Mesothelial cell of epicardium (in vitro differentiated cells): ENCODE measurements around the gene SPANXN3. TPM values are rescaled to one million over a fixed set of nuclear protein-coding genes. Genes with fewer than 3 reads are reported as not detected.
"Not testable (repeated sequence)": the region's sequence is repeated elsewhere in the genome, so short reads cannot be mapped to it uniquely, and the experiment has no call there.

ENCODE experiments used
- DNase-seq, 2 experiments: peaks; one replicate each; pipeline ENCODE4 v3.0.0; 2021; ENCODE audit warnings: low spot score in 2 of 2; ENCODE audit not compliant: unreplicated experiment in 2 of 2
- H3K27ac Mint-ChIP-seq: 2 replicates; pipeline ENCODE4 v1.8.0; 2021; ENCODE audit warnings: mixed read lengths
- H3K27me3 Mint-ChIP-seq: 2 replicates; pipeline ENCODE4 v1.8.0; 2021; ENCODE audit warnings: low read depth, mixed read lengths
- H3K36me3 Mint-ChIP-seq: 2 replicates; pipeline ENCODE4 v1.8.0; 2021; ENCODE audit warnings: mixed read lengths
- H3K4me1 Mint-ChIP-seq: 2 replicates; pipeline ENCODE4 v1.8.0; 2021; ENCODE audit warnings: mixed read lengths
- H3K4me3 Mint-ChIP-seq: 2 replicates; pipeline ENCODE4 v1.8.0; 2021; ENCODE audit warnings: mild to moderate bottlenecking, moderate library complexity, mixed read lengths
- H3K9me3 Mint-ChIP-seq: 2 replicates; pipeline ENCODE4 v1.8.0; 2021; ENCODE audit warnings: mixed read lengths
- CTCF ChIP-seq: fragments of 200-600 bp; sonication (generic); IDR thresholded peaks from one replicate; pipeline ENCODE4 v1.5.0; 2021; ENCODE audit warnings: antibody characterized with exemption; ENCODE audit not compliant: unreplicated experiment
- total RNA-seq: library from RNA; stranded (reverse); gene quantifications from 3 replicates; pipeline ENCODE4 v1.2.1, GENCODE V29; 2021

The SPANXN3 gene, protein sequence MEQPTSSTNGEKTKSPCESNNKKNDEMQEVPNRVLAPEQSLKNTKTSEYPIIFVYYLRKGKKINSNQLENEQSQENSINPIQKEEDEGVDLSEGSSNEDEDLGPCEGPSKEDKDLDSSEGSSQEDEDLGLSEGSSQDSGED
- not detected in 3 replicates for total RNA-seq

DNA sequence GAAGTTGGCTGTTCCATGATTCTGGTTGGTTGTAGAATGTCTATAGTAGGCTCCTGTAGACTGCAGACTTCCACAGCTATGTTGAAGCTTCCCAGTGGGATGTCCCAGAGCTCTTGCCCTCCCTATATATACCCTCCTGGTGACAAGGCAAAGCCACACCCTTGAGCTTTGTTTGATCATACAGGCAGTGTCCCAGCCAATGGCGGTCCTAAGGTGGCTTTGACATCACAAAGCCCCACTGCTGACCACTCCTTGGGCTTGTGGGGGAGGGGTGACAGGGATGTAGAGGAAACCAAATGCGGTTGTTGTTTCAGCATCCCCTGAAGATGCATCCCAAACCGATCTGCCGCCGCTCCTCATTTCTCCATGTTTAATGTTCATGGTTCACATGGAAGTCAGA lies at the start of gene SPANXN3:
TSS of gene SPANXN3 (minus strand) at position 101 of the 400 bp plus-strand sequence. CDS start at position 17, 84 bp downstream.
- H3K4me3 Mint-ChIP-seq, H3K36me3 Mint-ChIP-seq, H3K27ac Mint-ChIP-seq, DNase-seq, H3K27me3 Mint-ChIP-seq, H3K4me1 Mint-ChIP-seq: not testable (repeated sequence)
- peaks cover 68% of the 10 kb centered on the region for H3K9me3 Mint-ChIP-seq

DNA sequence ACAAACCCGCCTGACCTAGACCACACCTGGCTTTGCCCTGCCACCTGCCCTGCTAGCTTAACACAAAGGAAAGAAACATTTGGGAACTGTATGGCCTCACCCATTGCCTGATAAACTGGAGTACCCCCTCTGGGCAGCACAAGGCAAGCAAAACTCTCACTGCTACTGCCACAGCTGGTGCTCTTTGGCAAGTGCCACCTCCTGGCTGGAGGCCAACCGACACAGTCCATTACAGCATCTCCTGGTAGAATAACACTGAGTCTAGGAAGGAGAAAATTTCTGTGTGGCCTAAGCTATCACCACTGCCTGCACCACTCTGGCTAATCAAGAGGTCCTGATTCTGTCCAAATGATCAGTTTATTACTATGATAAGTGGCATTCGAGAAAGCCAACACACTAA lies 18.9 kb upstream of the SPANXN3 start:
- no peak overlapping the region for H3K27ac Mint-ChIP-seq
- TF ChIP-seq CTCF, result no peak
- DNase-seq, result no peak
- no peaks in the 10 kb centered on the region for H3K36me3 Mint-ChIP-seq
- H3K27me3 Mint-ChIP-seq, result no peaks in the 10 kb centered on the region
- no peaks in the 10 kb centered on the region for H3K4me1 Mint-ChIP-seq
- peaks cover 66% of the 10 kb centered on the region for H3K9me3 Mint-ChIP-seq
- H3K4me3 Mint-ChIP-seq, result no peak overlapping the region

DNA sequence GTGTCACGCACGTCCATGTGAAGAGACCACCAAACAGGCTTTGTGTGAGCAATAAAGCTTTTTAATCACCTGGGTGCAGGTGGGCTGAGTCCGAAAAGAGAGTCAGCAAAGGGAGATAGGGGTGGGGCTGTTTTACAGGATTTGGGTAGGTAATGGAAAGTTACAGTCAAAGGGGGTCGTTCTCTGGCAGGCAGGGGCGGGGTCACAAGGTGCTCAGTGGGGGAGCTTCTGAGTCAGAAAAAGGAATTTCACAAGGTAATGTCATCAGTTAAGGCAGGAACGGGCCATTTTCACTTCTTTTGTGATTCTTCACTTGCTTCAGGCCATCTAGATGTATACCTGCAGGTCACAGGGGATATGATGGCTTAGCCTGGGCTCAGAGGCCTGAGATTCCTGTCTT lies 15.1 kb downstream of the SPANXN3 start:
- DNase-seq, H3K4me3 Mint-ChIP-seq, H3K27me3 Mint-ChIP-seq, H3K27ac Mint-ChIP-seq, H3K36me3 Mint-ChIP-seq, H3K4me1 Mint-ChIP-seq: not testable (repeated sequence)
- peaks cover 69% of the 10 kb centered on the region for H3K9me3 Mint-ChIP-seq

GRCh38 chrX:143500751-143501150 lies 16.5 kb downstream of the SPANXN3 start:
- Mint-ChIP-seq H3K4me3 (no peak overlapping the region), H3K9me3 (peaks cover 72% of the 10 kb centered on the region), H3K27me3 (no peaks in the 10 kb centered on the region), H3K4me1 (no peaks in the 10 kb centered on the region), H3K36me3 (no peaks in the 10 kb centered on the region), H3K27ac (no peak overlapping the region)
- DNase-seq, result no peak
- no peak for TF ChIP-seq CTCF

DNA sequence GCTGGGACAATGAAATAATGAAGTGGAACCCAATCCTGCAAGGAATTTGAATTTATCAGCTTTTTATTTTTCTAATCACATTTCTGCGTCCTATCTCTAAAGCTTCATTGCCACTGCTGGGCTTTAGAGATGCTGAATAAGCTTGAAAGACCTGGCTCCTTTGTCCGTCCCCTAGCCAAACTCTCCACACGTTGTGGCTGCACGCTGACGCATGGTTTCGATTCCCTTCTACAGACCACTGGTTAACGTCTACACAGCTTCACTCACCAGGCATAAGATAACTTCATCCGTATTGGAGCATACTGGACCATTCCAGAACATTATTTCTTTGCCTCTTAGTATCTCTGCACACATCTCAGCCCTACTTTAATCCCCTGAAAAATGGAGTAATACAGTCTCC lies 31.2 kb downstream of the SPANXN3 start:
- Mint-ChIP-seq H3K4me1 (no peaks in the 10 kb centered on the region), H3K4me3 (no peak overlapping the region), H3K27ac (no peak overlapping the region), H3K36me3 (no peaks in the 10 kb centered on the region), H3K27me3 (no peaks in the 10 kb centered on the region), H3K9me3 (peaks cover 41% of the 10 kb centered on the region)
- no peak for TF ChIP-seq CTCF
- no peak for DNase-seq

DNA sequence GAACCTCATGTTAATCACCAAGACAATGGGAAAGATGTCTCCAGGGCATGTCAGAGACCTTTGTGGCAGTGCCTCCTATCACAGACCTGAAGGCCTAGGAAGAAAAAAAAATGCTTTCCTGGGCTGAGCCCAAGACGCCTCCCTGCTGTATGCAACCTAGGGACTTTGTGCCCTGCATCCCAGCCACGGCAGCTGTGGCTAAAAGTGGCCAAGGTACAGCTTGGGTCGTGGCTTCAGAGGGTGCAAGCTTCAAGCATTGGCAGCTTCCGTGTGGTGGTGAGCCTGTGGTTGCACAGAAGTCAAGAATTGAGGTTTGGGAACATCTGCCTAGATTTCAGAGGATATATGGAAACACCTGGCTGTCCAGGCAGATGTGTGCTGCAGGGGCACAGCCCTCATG lies 40.5 kb downstream of the SPANXN3 start:
- peaks cover 49% of the 10 kb centered on the region for H3K9me3 Mint-ChIP-seq
- no peak overlapping the region for H3K4me3 Mint-ChIP-seq
- no peak for DNase-seq
- no peaks in the 10 kb centered on the region for H3K4me1 Mint-ChIP-seq
- H3K27ac Mint-ChIP-seq, result no peak overlapping the region
- H3K27me3 Mint-ChIP-seq, result no peaks in the 10 kb centered on the region
- H3K36me3 Mint-ChIP-seq, result no peaks in the 10 kb centered on the region
- TF ChIP-seq CTCF, result no peak
